Measurements from ENCODE around the gene WDR49. TPM values are rescaled to one million over a fixed set of nuclear protein-coding genes. Genes with fewer than 3 reads are reported as not detected.

The WDR49 gene
- total RNA-seq, 1 donor from 2014 or later: 2.2 TPM

GRCh38 chr3:167559924-167560323 is 93.8 kb downstream of the WDR49 start:
- no peaks in the 10 kb centered on the region for H3K9me3 ChIP-seq
- no peaks in the 10 kb centered on the region for H3K27me3 ChIP-seq
- no peaks in the 10 kb centered on the region for H3K36me3 ChIP-seq
- no peak overlapping the region for H3K4me3 ChIP-seq
- H3K27ac ChIP-seq: no peak overlapping the region
- H3K4me1 ChIP-seq: no peaks in the 10 kb centered on the region
- no peak for DNase-seq (ENCODE audit: extremely low spot score in 2 of 2)
- intact Hi-C loops (cut with DNase I): no loop called here
- no peak for TF ChIP-seq CTCF (IDR thresholded peaks at IDR 0.05)
- TF ChIP-seq POLR2A (IDR thresholded peaks at IDR 0.05): no peak

DNA sequence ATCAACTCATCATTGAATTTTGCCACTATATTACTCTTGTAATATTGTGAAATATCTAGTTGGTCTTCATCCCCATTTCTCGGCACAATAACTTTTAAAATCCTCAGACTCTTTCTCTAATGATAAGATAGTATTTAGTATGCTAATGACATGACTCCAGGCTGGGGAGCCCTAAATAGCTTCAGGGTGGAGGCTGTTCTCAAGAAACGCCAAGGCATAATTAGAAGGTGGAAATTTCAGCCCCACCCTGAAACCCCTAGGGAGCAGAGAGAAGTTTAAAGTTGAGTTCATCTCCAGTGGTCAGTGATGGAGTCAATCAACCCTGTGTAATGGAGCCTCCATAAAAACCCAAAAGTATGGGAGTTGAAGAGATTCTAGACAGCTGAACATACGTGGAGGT is 98.8 kb downstream of the WDR49 start:
- intact Hi-C loops (cut with DNase I): no loop called here
- no peaks in the 10 kb centered on the region for H3K27me3 ChIP-seq
- no peak for DNase-seq (ENCODE audit: extremely low spot score in 2 of 2)
- no peaks in the 10 kb centered on the region for H3K9me3 ChIP-seq
- no peaks in the 10 kb centered on the region for H3K36me3 ChIP-seq
- no peaks in the 10 kb centered on the region for H3K4me1 ChIP-seq
- no peak overlapping the region for H3K27ac ChIP-seq
- no peak for TF ChIP-seq POLR2A (IDR thresholded peaks at IDR 0.05)
- TF ChIP-seq CTCF (IDR thresholded peaks at IDR 0.05): no peak
- no peak for TF ChIP-seq POLR2AphosphoS5 (IDR thresholded peaks at IDR 0.05; ENCODE audit: insufficient read depth in 1 of 2, low read depth in 1 of 2)
- no peak overlapping the region for H3K4me3 ChIP-seq

- no peaks in the 10 kb centered on the region for H3K9me3 ChIP-seq
- H3K4me3 ChIP-seq: no peak overlapping the region
- H3K36me3 ChIP-seq: no peaks in the 10 kb centered on the region
- H3K4me1 ChIP-seq: no peaks in the 10 kb centered on the region
- no peak for TF ChIP-seq POLR2AphosphoS5 (IDR thresholded peaks at IDR 0.05; ENCODE audit: insufficient read depth in 1 of 2, low read depth in 1 of 2)
- no peak for TF ChIP-seq POLR2A (IDR thresholded peaks at IDR 0.05)
- no peak for TF ChIP-seq CTCF (IDR thresholded peaks at IDR 0.05)
- no peaks in the 10 kb centered on the region for H3K27me3 ChIP-seq
- intact Hi-C loops (cut with DNase I): no loop called here
- no peak for DNase-seq (ENCODE audit: extremely low spot score in 2 of 2)
- H3K27ac ChIP-seq: no peak overlapping the region
Measured at GRCh38 chr3:167538081-167538480, 115.7 kb downstream of the WDR49 start.

GRCh38 chr3:167521006-167521355 is 132.8 kb downstream of the WDR49 start:
- TF ChIP-seq POLR2AphosphoS5 (IDR thresholded peaks at IDR 0.05; ENCODE audit: insufficient read depth in 1 of 2, low read depth in 1 of 2) (no peak), POLR2A (IDR thresholded peaks at IDR 0.05) (no peak), CTCF (IDR thresholded peaks at IDR 0.05) (no peak)
- Histone ChIP-seq H3K4me1 (no peaks in the 10 kb centered on the region), H3K9me3 (no peaks in the 10 kb centered on the region), H3K36me3 (no peaks in the 10 kb centered on the region), H3K27ac (no peak overlapping the region), H3K27me3 (no peaks in the 10 kb centered on the region), H3K4me3 (no peak overlapping the region)
- DNase-seq (ENCODE audit: extremely low spot score in 2 of 2): no peak
- intact Hi-C loops (cut with DNase I): loop anchor here (5.0 kb wide), 1 partner anchor 71 kb away; no protein-coding TSS in a partner anchor

GRCh38 chr3:167520266-167521005 is 133.3 kb downstream of the WDR49 start:
- H3K9me3 ChIP-seq: no peaks in the 10 kb centered on the region
- no peaks in the 10 kb centered on the region for H3K4me1 ChIP-seq
- no peak overlapping the region for H3K27ac ChIP-seq
- H3K27me3 ChIP-seq: no peaks in the 10 kb centered on the region
- DNase-seq (ENCODE audit: extremely low spot score in 2 of 2): no peak
- H3K36me3 ChIP-seq: no peaks in the 10 kb centered on the region
- TF ChIP-seq POLR2A (IDR thresholded peaks at IDR 0.05) (no peak), CTCF (IDR thresholded peaks at IDR 0.05) (no peak)
- intact Hi-C loops (cut with DNase I): loop anchor here (5.0 kb wide), 1 partner anchor 72 kb away; no protein-coding TSS in a partner anchor
- H3K4me3 ChIP-seq: no peak overlapping the region

All from vagina (tissue), 2 donors.